ENCODE measurements around the gene FERMT1. TPM values are rescaled to one million over a fixed set of nuclear protein-coding genes. Genes with fewer than 3 reads are reported as not detected.

The FERMT1 gene
- total RNA-seq, 1 experiment from 2014 or later: 0.95 TPM

GRCh38 chr20:6094565-6094964 lies 28.3 kb downstream of the FERMT1 start:
- TF ChIP-seq CTCF (IDR thresholded peaks at IDR 0.05) (no peak), REST (IDR thresholded peaks at IDR 0.05; ENCODE audit: insufficient read depth in 1 of 2, low read depth in 2 of 2, low read length in 1 of 2) (no peak), POLR2AphosphoS5 (IDR thresholded peaks at IDR 0.05; ENCODE audit: low read depth, low read length) (no peak), SIN3A (IDR thresholded peaks at IDR 0.05; ENCODE audit: borderline replicate concordance, insufficient read depth, low read depth, low read length) (no peak), TCF7L2 (IDR thresholded peaks at IDR 0.05; ENCODE audit: low read depth, low read length) (no peak)
- ATAC-seq (no peak), DNase-seq (ENCODE audit: low read depth, low spot score) (no peak)
- Histone ChIP-seq H3K27ac (ENCODE audit: low read length) (no peak overlapping the region), H3K4me3 (ENCODE audit: low read depth in 2 of 2, low read length in 2 of 2) (no peak overlapping the region), H3K27me3 (ENCODE audit: control insufficient read depth, insufficient read depth, low read length) (peaks cover 4% of the 10 kb centered on the region; the same call in 1 of the 2 replicates), H3K36me3 (ENCODE audit: control insufficient read depth, insufficient read depth, low read length) (no peaks in the 10 kb centered on the region), H3K9me3 (ENCODE audit: control insufficient read depth, insufficient read depth, low read depth, low read length) (no peaks in the 10 kb centered on the region), H3K4me1 (ENCODE audit: control insufficient read depth, insufficient read depth, low read length) (no peaks in the 10 kb centered on the region)
- intact Hi-C loops (cut with micrococcal nuclease; ENCODE audit: unreplicated experiment) (no loop called here), in situ Hi-C loops (cut with HindIII; ENCODE audit: low pct_unique_long_range_greater_than_20kb, low sequenced_read_pairs) (no loop called here)
- ChIA-PET CTCF (no interaction called here), POLR2A (no interaction called here)
- BruUV-seq (replicated peaks): no TSS peak

- H3K9me3 ChIP-seq (ENCODE audit: control insufficient read depth, insufficient read depth, low read depth, low read length): no peaks in the 10 kb centered on the region
- ChIA-PET POLR2A (no interaction called here), CTCF (no interaction called here)
- H3K36me3 ChIP-seq (ENCODE audit: control insufficient read depth, insufficient read depth, low read length): no peaks in the 10 kb centered on the region
- H3K4me3 ChIP-seq (ENCODE audit: low read depth in 2 of 2, low read length in 2 of 2): no peak overlapping the region
- in situ Hi-C loops (cut with HindIII; ENCODE audit: low pct_unique_long_range_greater_than_20kb, low sequenced_read_pairs): no loop called here
- ATAC-seq: no peak
- intact Hi-C loops (cut with micrococcal nuclease; ENCODE audit: unreplicated experiment): no loop called here
- no TSS peak for BruUV-seq (replicated peaks)
- TF ChIP-seq REST (IDR thresholded peaks at IDR 0.05; ENCODE audit: insufficient read depth in 1 of 2, low read depth in 2 of 2, low read length in 1 of 2) (no peak), TCF7L2 (IDR thresholded peaks at IDR 0.05; ENCODE audit: low read depth, low read length) (no peak), POLR2AphosphoS5 (IDR thresholded peaks at IDR 0.05; ENCODE audit: low read depth, low read length) (no peak), SIN3A (IDR thresholded peaks at IDR 0.05; ENCODE audit: borderline replicate concordance, insufficient read depth, low read depth, low read length) (no peak), CTCF (IDR thresholded peaks at IDR 0.05) (no peak)
- no peak for DNase-seq (ENCODE audit: low read depth, low spot score)
- no peaks in the 10 kb centered on the region for H3K4me1 ChIP-seq (ENCODE audit: control insufficient read depth, insufficient read depth, low read length)
- peaks cover 4% of the 10 kb centered on the region; the same call in 1 of the 2 replicates for H3K27me3 ChIP-seq (ENCODE audit: control insufficient read depth, insufficient read depth, low read length)
- H3K27ac ChIP-seq (ENCODE audit: low read length): no peak overlapping the region
These were observed 28.8 kb downstream of the FERMT1 start for GRCh38 chr20:6094063-6094462.
